ENCODE data around the gene DAND5. TPM values are rescaled to one million over a fixed set of nuclear protein-coding genes. Genes with fewer than 3 reads are reported as not detected.

DAND5 gene
- total and polyA plus RNA-seq, 9 of the 15 experiments (the other 6 are each of a cell fraction or from before 2014, with no cell fraction given) = 0.22 to 0.83 (median 0.60) TPM

DNA sequence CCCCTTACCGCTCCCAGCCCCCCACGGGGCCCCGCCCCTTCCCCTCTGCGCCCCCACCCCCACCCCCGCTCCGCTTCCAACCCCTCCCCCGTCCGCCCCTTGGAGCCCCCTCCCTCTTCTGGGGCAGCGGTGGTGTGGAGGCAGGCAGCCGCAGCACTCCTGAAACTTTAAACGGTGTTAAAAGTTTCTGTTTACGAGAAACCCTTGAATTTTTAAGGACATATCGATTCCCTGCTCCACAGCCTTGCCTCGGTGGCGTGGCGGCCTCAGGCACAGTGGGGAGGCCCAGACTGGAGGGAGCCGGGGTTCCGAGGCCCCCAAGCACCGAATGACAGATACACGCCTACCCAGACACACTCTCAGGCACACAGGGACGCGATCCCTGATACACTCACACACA is 21.1 kb downstream of the DAND5 start:
- Histone ChIP-seq H3K4me3 (no peak overlapping the region), H3K9me1 (ENCODE audit: control insufficient read depth, insufficient read depth, low read length) (no peaks in the 10 kb centered on the region), H3K27me3 (ENCODE audit: control insufficient read depth in 2 of 2, insufficient read depth in 2 of 2, low read length in 2 of 2) (no peaks in the 10 kb centered on the region; a peak in 1 of 5 replicates), H3K79me2 (ENCODE audit: control insufficient read depth, insufficient read depth, low read length) (0 out of 3 replicates have a peak, but pooled peaks cover 5% of the 10 kb centered on the region), H3K4me2 (ENCODE audit: insufficient read depth, low read length) (no peak overlapping the region), H2AFZ (ENCODE audit: low read depth, low read length) (no peak overlapping the region), H4K20me1 (replicated peaks; ENCODE audit: control insufficient read depth, insufficient read depth, low read length) (no peaks in the 10 kb centered on the region), H3K36me3 (ENCODE audit: control insufficient read depth, insufficient read depth, low read length) (no peaks in the 10 kb centered on the region), H3K27ac (ENCODE audit: extremely low read depth, low read depth, low read length) (no peak overlapping the region), H3K9ac (ENCODE audit: insufficient read depth in 1 of 2, low read depth in 2 of 2, low read length in 2 of 2) (peak overlapping the region in 1 of 2 experiments; percentile 78; a peak in 2 of 4 replicates), H3K4me1 (replicated peaks in 1 of 2; ENCODE audit: control insufficient read depth in 2 of 2, insufficient read depth in 2 of 2, low read length in 2 of 2) (peaks cover 12 to 40% of the 10 kb centered on the region in 2 experiments; a peak in 4 of 5 replicates), H3K9me3 (replicated peaks; ENCODE audit: control insufficient read depth, insufficient read depth, low read depth, low read length) (no peaks in the 10 kb centered on the region)
- POLR2A ChIA-PET = no interaction called here
- no peak for FAIRE-seq
- CTCF ChIA-PET (ENCODE audit: low intra/inter-chr PET ratio) = no interaction called here
- BruUV-seq (replicated peaks) = no TSS peak
- no peak for DNase-seq (ENCODE audit: extremely low read depth in 1 of 4, low spot score in 3 of 4)
- no peak for ATAC-seq
- 63% methylated on average over 13 of the region's 22 CpGs for WGBS (ENCODE audit: insufficient coverage, low coverage, missing lambda C conversion rate)
- no peak for TF ChIP-seq VEZF1 (CRISPR knock-in tag; IDR thresholded peaks at IDR 0.05)
- in situ Hi-C loops (cut with MboI) = no loop called here
- intact Hi-C loops (cut with micrococcal nuclease) = no loop called here

- no TSS peak for BruUV-seq (replicated peaks)
- H3K9me1 ChIP-seq (ENCODE audit: control insufficient read depth, insufficient read depth, low read length) = no peaks in the 10 kb centered on the region
- H3K36me3 ChIP-seq (ENCODE audit: control insufficient read depth, insufficient read depth, low read length) = no peaks in the 10 kb centered on the region
- H3K9me3 ChIP-seq (replicated peaks; ENCODE audit: control insufficient read depth, insufficient read depth, low read depth, low read length) = no peaks in the 10 kb centered on the region
- ATAC-seq (no peak), DNase-seq (ENCODE audit: extremely low read depth in 1 of 4, low spot score in 3 of 4) (no peak), FAIRE-seq (peak; percentile 42)
- no peak overlapping the region; the same call in 2 of the 3 replicates for H3K27ac ChIP-seq (ENCODE audit: extremely low read depth, low read depth, low read length)
- peak overlapping the region in 1 of 2 experiments; percentile 78; a peak in 2 of 4 replicates for H3K9ac ChIP-seq (ENCODE audit: insufficient read depth in 1 of 2, low read depth in 2 of 2, low read length in 2 of 2)
- in situ Hi-C loops (cut with MboI) (no loop called here), intact Hi-C loops (cut with micrococcal nuclease) (no loop called here)
- ChIA-PET POLR2A (no interaction called here), CTCF (ENCODE audit: low intra/inter-chr PET ratio) (no interaction called here)
- no peak overlapping the region for H3K4me2 ChIP-seq (ENCODE audit: insufficient read depth, low read length)
- no peak overlapping the region for H3K4me3 ChIP-seq
- no peaks in the 10 kb centered on the region for H4K20me1 ChIP-seq (replicated peaks; ENCODE audit: control insufficient read depth, insufficient read depth, low read length)
- H2AFZ ChIP-seq (ENCODE audit: low read depth, low read length) = no peak overlapping the region
- peaks cover 6% of the 10 kb centered on the region; the same call in 2 of the 3 replicates for H3K79me2 ChIP-seq (ENCODE audit: control insufficient read depth, insufficient read depth, low read length)
- TF ChIP-seq IRF2 (CRISPR knock-in tag; IDR thresholded peaks at IDR 0.05) (no peak), ZNF124 (CRISPR knock-in tag; IDR thresholded peaks at IDR 0.05) (no peak), POLR2AphosphoS2 (IDR thresholded peaks at IDR 0.05; ENCODE audit: low read length) (no peak), RB1 (IDR thresholded peaks at IDR 0.05; ENCODE audit: low read depth) (no peak), POU5F1 (IDR thresholded peaks at IDR 0.05; ENCODE audit: borderline replicate concordance, low read depth, low read length, partially characterized antibody) (no peak), ELK3 (CRISPR knock-in tag; IDR thresholded peaks at IDR 0.05) (no peak), EGR1 (conservative IDR thresholded peaks at IDR 0.05) (peak; percentile 68)
- TF ChIP-seq, protein P1, sequence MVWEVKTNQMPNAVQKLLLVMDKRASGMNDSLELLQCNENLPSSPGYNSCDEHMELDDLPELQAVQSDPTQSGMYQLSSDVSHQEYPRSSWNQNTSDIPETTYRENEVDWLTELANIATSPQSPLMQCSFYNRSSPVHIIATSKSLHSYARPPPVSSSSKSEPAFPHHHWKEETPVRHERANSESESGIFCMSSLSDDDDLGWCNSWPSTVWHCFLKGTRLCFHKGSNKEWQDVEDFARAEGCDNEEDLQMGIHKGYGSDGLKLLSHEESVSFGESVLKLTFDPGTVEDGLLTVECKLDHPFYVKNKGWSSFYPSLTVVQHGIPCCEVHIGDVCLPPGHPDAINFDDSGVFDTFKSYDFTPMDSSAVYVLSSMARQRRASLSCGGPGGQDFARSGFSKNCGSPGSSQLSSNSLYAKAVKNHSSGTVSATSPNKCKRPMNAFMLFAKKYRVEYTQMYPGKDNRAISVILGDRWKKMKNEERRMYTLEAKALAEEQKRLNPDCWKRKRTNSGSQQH (CRISPR knock-in tag; IDR thresholded peaks at IDR 0.05) = 0 out of 2 replicates have a peak, but pooled peaks have one; percentile 6
- TF ChIP-seq, protein P2, sequence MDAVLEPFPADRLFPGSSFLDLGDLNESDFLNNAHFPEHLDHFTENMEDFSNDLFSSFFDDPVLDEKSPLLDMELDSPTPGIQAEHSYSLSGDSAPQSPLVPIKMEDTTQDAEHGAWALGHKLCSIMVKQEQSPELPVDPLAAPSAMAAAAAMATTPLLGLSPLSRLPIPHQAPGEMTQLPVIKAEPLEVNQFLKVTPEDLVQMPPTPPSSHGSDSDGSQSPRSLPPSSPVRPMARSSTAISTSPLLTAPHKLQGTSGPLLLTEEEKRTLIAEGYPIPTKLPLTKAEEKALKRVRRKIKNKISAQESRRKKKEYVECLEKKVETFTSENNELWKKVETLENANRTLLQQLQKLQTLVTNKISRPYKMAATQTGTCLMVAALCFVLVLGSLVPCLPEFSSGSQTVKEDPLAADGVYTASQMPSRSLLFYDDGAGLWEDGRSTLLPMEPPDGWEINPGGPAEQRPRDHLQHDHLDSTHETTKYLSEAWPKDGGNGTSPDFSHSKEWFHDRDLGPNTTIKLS (IDR thresholded peaks at IDR 0.05; ENCODE audit: borderline replicate concordance, low read depth) = no peak
- WGBS (ENCODE audit: insufficient coverage, low coverage, missing lambda C conversion rate) = 48% methylated on average over 3 of the region's 3 CpGs
- H3K4me1 ChIP-seq (replicated peaks in 1 of 2; ENCODE audit: control insufficient read depth in 2 of 2, insufficient read depth in 2 of 2, low read length in 2 of 2) = peaks cover 8 to 37% of the 10 kb centered on the region in 2 experiments; a peak in 4 of 5 replicates
- H3K27me3 ChIP-seq (ENCODE audit: control insufficient read depth in 2 of 2, insufficient read depth in 2 of 2, low read length in 2 of 2) = no peaks in the 10 kb centered on the region; a peak in 1 of 5 replicates
Observed at GRCh38 chr19:12990853-12991252, 21.5 kb downstream of the DAND5 start.

All from K562 (cell line).